Activated CD4-positive, alpha-beta T cell treated with anti-CD3 and anti-CD28 coated beads, Interleukin-2, amount 50 U/mL, for 24 hours (primary cell): ENCODE results near the gene TBCE.
"Not testable (repeated sequence)": the region's sequence is repeated elsewhere in the genome, so short reads cannot be mapped to it uniquely, and the experiment has no call there.

Source experiments
- DNase-seq, 2 donors: peaks; one replicate each; pipeline ENCODE4 v3.0.0-alpha.2; 2020; ENCODE audit warnings: low read depth in 1 of 2, low spot score in 1 of 2

Gene TBCE

DNA sequence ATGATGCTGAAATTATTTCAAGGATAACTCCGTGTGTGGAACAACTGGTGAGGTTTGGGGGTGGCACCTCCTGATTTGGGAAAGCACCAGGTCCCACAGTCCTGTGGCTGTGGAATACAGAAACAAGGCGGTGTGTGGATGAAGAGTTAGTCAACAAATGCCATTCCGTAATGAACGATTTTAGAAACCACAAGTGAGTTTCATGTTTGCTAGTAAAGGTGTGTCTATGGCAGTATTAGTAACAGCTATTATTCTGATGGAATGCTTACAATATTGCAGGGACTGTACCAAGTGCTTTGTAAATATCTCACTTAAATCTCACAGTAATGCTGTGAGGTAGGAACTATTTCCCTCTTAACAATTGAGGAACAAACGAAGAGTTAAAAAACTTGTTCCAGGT, 83.2 kb downstream of the TBCE start:
- no peak for DNase-seq

DNA sequence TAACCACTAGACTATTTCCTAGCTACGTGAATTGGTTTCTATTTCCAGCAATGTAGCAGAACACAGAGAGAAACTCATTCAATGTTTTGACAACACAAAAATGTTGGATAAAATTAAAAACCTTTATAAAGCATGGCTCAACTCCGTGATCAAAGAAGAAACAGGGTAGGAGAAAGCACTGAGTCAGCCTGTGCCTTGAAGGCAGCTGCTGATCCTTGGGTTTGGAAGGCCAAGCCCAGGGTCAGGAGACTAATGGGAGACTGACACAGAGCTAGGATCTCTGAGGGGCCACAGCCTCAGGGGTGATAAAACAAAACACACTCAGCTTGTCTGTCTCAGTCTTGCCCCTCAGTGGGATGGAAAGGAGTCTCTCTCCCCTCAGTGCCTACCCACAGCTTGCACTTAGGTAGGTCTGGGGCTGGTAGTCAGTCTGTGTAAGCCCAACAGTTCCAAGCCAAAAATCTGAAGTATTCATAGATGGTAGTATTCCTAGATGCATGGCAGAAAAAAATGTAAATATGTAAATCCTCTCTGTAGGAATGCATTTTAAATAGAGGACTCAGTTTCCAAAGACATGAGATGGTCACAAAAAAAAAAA, 83.8 kb downstream of the TBCE start:
- DNase-seq, result no peak

DNA sequence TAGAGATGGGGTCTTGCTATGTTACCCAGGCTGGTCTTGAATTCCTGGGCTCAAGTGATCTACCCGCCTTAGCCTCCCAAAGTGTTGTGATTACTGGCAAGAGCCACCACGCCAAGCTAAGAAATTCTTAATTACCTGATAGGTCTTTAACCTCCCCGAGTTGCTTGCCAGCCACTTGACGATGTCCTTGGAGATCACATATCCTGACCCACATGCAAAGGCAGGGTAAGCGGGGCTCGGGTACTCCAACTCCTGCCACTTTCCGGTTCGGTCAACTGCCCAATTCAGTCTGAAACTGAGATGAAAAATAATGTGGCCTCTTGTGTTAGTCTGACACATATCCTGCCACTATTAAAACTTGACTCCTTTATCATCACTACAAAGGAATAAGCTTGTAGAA, 86.8 kb downstream of the TBCE start:
- DNase-seq, result no peak

DNA sequence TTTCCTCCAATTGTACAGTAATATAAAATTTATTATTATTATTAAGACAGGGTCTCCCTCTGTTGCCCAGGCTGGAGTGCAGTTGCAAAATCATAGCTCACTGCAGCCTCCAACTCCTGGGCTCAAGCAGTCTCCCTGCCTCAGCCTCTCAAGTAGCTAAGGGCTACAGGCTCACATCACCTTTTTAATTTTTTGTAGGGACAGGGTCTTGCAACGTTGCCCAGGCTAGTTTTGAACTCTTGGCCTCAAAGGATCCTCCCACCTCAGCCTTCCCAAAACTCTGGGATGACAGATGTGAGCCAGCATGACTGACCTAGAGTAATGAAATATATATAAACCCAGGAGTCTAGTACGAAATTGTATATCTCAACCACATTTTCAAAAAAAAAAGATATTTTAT, 87.9 kb downstream of the TBCE start:
- no peak for DNase-seq

DNA sequence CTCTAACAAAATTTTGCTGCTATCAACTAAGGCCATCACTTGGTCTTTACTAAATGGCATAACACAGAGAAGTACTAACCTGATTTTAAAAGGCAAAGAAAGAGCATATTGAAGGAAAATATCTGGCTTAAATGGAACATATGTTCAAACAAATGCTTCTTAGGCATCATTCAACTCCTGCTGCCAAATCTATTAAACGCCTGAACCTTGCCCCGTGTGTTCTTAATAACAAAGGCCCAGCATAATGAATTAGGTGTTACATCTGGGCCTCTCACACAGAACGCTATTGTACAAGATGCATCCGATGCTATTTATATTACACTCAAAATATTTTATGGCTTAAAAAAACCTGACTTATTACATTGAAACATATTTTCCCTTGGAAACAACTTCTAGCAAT, 88.6 kb downstream of the TBCE start:
- DNase-seq, result no peak

DNA sequence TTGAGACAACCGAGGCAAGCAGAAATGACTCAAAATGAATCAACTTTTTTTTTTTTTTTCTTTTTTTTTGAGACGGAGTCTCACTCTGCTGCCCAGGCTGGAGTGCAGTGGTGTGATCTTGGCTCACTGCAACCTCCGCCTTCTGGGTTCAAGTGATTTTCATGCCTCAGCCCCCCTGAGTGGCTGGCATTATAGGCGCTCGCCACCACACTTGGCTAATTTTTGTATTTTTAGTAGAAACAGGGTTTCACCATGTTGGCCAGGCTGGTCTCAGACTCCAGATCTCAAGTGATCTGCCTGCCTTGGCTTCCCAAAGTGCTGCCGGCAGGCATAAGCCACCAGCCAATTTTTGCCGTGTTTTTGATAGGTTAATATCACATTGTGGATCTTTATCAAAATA, 90.6 kb downstream of the TBCE start:
- DNase-seq, result not testable (repeated sequence)

DNA sequence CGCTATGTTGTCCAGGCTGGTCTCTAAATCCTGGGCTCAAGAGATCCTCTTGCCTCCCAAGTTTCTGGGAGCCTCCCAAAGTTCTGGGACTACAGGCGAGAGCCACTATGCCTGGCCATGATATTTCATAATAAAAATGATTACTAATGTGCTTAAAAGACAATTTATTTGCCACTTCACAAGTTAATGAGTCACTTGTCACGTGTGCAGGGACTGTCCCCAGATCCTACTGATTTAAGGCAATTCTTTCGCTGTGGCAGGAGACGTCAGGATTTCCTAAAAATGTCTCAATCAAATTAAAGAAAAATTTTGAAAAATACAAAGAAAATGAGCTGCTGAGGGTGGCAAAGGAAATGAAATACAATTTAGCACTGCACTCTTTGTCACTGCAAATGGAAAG, 93.5 kb downstream of the TBCE start:
- no peak for DNase-seq

DNA sequence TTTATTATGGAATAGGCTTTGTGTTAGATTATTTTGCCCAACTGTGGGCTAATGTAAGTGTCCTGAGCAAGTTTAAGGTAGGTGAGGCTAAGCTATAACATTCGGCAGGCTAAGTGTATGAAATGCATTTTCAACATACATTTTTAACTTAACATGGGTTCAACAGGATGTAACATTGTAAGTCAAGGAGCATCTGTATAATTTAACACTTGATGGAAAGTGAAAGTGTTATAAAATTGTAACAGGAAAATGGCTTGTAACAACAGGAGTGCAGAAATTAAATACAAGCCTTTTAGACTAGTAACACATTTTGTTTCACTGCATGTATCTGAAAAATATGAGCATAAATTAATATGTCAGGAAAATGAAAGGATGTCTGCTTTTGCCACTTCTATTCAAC, 94.7 kb downstream of the TBCE start:
- no peak for DNase-seq

DNA sequence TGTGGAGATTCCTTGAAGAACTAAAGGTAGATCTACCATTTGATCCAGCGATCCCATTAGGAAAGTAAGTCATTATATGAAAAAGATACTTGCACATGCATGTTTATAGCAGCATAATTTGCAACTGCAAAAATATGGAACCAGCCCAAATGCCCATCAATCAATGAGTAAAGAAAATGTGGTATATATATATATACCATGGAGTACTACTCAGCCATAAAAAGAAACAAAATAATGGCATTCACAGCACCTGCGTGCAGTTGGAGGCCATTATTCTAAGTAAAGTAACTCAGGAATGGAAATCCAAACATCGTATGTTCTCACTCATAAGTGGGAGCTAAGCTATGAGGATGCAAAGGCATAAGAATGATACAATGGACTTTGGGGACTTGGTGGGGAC, 95.6 kb downstream of the TBCE start:
- not testable (repeated sequence) for DNase-seq

DNA sequence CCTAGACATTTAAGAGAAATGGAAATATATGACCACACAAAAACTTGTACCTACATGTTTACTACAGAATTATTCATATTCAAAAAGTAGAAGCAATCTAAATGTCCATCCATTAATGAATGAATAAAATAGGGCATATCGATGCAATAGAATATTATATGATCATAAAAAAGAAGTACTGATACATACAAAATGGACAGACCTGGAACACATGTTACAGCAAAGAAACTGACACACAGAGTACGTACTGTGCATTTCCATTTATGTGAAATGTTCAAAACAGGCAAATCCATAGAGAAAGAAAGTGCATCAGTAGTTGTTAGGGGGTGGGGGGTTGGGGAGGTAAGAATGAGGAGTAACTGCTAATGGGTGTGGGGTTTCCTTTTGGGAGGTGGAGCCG, 97.8 kb downstream of the TBCE start:
- no peak for DNase-seq

DNA sequence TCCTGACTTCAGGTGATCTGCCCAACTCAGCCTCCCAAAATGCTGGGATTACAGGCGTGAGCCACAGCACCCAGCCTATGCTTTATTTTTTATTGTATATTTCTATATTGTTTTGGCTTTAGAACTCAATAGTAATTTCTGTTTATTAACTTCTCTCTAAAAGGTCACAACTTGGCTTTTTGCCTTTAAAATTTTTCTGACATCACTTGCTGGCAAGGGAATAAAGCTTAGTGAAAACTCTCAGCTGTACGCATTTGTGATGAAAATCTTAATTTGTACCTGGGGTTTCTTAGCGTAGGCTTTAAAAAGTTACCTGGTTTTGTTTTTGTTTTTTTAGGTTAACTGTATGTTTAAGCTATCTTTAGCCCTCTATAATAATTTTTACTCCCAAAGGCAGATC, 100.8 kb downstream of the TBCE start:
- no peak for DNase-seq

DNA sequence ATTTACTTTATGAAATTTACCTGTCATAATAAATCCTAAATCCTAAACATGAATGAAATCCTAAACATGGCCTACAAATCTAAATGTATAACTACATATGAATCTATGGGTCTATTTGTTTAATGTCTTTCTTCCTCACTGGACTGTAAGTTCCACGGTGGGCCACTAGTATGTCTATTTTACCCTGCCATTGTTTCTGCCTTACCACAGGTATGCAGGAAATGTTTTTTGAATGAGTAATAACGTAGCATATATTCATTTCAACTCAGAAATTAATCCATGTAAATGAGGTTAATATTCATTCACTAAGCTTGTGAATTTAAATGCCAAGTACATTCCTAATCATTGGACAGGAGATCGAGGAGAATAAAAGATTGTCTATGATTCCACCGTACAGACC, 101.7 kb downstream of the TBCE start:
- no peak for DNase-seq

DNA sequence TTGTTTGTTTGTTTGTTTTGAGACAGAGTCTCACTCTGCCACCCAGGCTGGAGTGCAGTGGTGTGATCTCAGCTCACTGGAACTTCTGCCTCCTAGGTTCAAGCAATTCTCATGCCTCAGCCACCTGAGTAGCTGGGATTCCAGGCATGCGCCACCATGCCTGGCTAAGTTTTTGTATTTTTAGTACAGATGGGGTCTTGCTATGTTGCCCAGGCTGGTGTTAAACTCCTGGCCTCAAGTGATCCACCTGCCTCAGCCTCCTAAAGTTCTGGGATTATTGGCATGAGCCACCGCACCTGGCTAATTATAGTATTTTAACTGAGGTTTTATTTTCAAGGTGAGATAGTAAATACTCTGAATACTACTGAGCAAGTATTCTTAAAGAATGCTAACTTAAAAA, 102.7 kb downstream of the TBCE start:
- DNase-seq, result not testable (repeated sequence)

DNA sequence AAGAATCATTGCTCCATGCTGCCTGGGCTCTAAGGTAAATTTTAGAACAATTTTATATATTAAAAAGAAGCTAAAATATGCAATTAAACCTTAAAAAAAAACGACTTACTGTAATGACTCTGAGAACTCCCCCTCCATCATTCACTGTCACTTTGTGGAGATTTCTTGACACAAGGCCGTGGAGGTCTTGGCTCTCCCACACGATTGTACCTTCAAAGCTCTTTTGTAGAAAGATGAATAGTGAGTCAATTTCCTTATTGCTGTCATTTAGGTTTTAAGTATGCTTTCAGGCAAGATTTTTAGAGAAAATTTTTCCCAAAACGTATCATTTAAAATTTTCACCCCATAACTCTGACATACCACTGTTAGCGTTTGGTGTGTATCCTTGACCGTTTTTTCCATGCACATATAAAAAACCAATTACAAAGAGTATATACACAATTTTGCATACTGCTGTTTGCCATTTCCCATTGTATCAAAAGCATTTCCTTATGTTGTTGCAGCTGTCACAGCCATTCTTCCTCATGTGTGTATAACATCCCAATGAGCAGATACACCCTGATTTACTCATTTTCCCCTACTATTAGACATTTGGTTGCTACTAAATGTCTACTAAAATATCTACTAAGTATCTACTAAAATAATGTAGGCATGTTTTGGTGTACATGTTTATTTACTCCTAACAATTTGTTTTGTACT, 103.7 kb downstream of the TBCE start:
- no peak for DNase-seq

DNA sequence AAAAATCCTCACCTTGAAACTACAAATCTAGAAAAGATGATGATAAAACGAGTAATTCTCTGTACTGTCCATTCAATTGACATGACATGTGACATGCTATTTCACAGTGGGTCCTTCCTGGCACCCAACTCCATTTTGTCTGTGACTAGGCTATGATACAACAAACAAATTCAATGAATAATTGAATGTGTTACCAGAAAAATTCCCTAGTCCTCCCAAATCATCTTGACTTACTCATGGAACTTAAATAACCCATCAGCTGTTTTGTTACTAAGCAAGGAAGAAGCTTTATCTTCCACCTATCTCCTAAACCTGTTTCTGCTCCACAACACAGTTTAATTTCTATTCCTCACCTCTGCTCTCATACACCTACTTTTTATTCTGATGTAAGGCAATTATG, 106.6 kb downstream of the TBCE start:
- DNase-seq, result no peak

DNA sequence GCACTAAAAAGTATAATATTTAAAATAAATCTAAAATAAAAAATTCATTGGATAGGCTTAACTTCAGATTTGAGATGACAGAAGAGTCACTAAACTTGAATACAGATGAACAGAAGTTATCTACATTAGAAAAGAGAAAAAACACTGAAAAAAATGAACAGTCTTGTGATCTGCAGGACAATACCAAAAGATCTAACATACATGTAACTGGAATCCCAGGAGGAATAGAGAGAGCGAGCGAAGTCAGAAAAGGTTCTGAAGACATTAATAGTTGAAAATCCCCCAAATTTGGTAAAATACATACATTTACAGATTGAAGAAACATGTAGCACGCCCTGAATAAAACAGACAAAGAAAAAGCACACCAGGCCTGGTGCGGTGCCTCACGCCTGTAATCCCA, 115.9 kb downstream of the TBCE start:
- DNase-seq, result no peak

DNA sequence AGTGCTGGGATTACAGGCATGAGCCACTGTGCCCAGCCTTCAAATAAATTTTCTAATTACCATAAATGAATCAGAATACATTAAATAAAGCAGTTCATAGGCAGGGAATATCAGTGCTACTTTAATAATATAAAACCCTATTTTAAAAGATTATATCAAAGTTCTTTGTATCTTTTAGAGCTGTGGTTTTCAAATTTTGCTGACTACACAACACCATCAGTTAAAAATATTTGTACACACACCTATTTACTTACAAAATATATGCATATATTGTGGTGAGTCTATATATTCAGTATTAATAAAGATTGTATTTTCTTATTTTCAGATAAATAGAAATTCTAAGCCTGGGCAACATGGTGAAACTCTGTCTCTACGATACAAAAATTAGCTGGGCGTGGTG, 118.3 kb downstream of the TBCE start:
- no peak for DNase-seq

DNA sequence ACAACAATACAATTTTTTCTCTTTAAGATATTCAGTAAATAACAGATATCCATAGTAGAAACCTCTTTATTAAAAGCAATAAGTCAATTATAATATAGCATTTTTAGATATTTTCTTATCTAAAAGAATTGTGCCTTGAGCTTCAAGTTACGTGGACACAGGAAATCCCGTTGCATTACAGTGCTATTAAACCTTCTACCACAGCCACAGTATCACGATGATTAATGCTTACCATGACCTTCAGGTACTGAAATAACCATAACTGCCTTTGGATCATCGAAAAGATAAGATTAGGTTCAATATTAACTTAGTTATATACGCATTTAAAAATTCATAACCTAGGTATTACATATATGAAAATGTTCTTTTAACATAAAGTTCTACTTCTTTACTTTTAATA, 119.1 kb downstream of the TBCE start:
- no peak for DNase-seq

DNA sequence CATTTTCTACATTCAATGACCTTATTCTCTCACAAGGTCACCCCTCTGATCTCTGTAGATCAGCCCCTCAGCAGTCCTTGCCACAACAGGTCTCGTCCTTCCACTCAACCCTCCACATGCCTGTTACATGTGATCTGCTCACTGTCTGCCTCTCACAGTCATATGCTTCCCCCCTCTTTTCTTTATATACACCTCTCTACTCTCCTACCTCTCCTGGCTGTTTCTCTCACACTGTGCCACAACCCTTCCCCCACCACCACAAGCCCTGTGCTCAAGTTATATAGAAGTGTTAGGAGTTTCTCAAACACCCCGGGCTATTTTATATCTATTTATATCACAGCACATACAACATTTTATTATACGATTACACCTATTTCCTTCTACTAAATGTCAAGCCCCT, 124.4 kb downstream of the TBCE start:
- no peak for DNase-seq

DNA sequence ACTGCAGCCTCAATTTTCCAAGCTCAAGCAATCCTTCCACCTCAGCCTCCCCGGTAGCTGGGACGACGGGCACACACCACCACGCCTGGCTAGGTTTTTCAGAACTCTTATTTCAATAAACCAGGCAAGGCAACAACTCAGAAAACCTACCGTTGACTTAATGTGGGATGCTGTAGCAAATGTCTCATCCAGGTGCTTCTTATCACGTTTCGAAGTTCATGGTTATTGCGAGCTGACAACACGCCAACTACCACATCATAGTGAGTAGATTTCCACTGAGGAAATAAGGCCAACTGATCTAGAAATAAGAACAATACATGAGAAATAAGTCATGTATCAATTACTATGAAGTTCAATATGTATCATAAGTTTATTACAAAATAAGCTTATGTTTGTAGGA, 127.3 kb downstream of the TBCE start:
- DNase-seq, result no peak

DNA sequence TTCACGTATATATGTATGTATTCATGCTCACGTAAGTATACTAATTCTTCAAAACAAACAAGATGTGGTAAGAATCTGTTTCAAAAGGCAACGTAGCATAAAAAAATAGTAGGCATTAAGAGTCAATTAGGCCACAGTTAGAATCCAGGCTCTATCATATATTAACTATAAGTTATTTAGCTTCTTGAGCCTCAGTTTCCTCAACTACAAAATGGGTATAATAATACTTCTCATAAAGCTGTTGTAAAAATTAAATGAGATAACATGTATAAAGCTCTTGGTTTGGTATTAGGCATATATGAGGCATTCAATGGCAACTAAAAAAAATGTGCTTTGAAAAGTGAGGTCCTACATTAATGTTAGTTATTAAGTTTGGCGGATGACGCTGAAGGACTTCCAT, 127.8 kb downstream of the TBCE start:
- DNase-seq, result no peak

DNA sequence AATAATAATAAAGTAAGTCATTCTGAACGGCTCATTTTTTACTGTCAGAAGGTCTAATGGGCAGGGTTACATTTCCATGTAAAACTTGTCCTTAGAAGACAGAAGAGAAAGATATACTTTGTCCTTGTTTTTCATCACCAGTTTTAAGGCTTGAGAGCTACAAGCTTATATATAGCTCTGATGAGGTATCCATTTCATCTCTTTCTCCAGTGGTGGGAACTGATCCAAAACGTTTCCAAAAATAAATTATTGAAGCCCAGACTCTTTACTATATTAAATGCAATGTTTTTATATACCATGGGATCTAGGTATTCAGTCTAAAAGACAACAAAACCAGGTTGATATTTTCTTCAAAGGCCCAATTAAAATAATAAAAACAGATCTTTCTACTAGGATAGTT, 128.3 kb downstream of the TBCE start:
- DNase-seq, result no peak

DNA sequence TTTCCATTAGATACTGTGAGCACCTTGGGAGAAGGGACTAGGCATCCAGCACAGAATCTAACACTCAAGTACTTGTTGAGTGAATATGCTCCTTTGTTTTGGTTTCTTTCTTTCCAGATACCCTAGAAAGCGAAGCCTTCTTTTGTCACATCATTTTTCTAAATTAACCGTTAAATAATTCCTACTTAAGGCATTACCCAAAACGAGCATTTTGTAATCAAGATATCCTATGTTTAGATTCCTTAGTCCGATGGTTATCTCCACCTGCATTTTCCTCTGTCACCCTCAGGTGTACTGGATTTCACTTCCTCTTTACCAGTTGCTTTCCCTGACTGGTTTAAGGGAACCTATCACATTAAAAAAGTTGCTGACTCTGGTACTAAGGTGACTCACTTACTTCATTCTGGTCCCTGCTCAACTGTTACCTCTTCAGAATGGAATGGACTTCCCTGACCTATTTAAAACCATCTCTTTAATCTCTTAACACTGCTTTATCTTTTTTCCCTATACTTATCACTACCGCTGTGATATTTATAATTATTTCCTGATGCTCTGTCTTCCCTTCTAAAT, 133.8 kb downstream of the TBCE start:
- no peak for DNase-seq
